SIG-M5 treated with dmso at 0.1 percent for 504 hours (cell line): ENCODE data around the gene ZNF77.
"Not testable (repeated sequence)": the region's sequence is repeated elsewhere in the genome, so short reads cannot be mapped to it uniquely, and the experiment has no call there.

Experiments used
- DNase-seq: peaks from one replicate; lab custom pipeline; 2025; ENCODE audit not compliant: unreplicated experiment; lab: John Stamatoyannopoulos, UW

The ZNF77 gene

DNA sequence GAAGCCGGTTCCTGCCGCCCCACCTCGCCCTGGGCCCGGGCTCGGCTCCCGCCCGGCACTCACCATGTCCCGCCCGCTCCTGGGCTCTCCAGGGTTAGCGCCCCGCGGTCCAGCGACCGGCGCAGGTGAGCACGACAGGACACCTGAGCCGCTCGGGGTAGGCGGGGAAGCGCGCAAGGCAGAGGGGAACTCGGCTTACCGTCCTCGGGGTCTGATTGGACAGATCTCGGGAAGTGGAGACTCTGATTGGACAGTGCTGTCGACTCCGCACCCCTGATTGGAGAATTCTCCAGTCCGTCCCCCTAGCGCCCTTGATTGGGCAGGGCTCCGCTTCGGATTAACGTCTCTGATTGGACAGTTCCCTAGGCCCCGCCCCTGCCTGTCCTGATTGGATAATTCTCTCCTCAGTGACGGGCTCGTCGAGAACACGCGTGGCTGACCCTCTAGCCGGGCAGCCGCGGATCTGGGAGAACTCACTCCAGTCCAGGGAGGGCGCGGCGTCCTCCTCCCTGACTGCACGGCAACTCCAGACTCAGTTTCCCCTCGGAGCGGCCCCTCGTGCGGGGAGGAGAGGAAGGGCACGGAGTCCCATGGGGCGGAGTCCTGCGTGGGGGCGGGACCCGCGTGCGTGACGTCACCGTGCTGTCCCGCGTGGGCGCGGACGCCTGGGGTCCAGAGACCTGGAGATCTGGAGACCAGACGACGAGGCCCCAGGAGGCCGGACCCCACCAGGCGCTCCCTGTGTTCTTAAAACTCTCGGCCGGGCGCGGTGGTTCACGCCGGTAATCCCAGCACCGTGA, at the start of gene ZNF77:
ZNF77 (minus strand) TSS at position 197 of the 800 bp plus-strand sequence; CDS start at position 66, 131 bp downstream.
- peak; percentile 97 for DNase-seq

GRCh38 chr19:2993579-2993978, 48.8 kb upstream of the ZNF77 start:
- DNase-seq = no peak

- no peak for DNase-seq
Observed at GRCh38 chr19:2992958-2993357, 48.2 kb upstream of the ZNF77 start.

DNA sequence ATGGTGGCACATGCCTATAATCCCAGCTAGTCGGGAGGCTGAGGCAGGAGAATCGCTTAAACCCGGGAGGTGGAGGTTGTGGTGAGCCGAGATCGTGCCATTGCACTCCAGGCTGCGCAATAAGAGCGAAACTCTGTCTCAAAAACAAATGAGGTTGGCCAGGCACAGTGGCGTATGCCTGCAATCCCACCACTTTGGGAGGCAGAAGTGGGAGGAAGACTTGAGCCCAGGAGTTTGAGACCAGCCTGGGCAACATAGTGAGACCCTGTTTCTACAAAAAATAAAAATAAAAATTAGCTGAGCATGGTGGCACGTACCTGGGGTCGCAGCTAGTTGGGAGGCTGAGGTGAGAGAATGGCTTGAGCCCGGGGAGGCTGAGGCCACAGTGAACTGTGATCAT, 47.6 kb upstream of the ZNF77 start:
- DNase-seq = not testable (repeated sequence)

DNA sequence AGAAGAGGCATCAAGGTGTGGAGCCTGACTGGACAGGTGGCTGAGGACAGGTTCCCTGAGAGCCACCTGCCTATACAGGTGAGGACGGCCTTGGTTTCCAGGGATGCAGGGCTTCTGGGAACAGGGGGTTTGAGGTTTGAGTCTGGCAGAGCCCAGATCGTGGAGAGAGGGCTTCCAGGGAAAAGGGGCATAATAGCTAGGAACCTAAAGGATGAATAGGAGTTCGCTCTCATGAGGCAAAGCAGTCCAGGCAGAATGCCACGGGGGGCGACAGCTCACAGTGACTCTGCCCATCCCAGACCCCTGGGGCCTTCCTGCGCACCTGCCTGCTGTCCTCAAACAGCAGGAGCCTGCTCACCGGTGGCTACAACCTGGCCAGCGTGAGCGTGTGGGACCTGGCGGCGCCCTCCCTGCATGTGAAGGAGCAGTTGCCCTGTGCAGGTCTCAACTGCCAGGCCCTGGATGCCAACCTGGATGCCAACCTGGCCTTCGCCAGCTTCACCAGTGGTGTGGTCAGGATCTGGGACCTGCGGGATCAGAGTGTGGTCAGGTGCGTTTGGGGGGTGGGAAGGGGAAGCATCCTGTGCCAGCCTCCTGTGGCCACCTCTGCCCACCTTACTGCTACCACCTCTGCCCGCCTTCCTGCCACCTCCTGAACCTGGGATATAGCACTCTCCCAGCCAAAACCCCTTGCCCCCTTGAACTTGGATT, 44.6 kb upstream of the ZNF77 start:
- DNase-seq = no peak

GRCh38 chr19:2988568-2988967, 43.8 kb upstream of the ZNF77 start:
- DNase-seq = no peak

- no peak for DNase-seq
Observed at GRCh38 chr19:2987797-2988196, 43.0 kb upstream of the ZNF77 start.

DNA sequence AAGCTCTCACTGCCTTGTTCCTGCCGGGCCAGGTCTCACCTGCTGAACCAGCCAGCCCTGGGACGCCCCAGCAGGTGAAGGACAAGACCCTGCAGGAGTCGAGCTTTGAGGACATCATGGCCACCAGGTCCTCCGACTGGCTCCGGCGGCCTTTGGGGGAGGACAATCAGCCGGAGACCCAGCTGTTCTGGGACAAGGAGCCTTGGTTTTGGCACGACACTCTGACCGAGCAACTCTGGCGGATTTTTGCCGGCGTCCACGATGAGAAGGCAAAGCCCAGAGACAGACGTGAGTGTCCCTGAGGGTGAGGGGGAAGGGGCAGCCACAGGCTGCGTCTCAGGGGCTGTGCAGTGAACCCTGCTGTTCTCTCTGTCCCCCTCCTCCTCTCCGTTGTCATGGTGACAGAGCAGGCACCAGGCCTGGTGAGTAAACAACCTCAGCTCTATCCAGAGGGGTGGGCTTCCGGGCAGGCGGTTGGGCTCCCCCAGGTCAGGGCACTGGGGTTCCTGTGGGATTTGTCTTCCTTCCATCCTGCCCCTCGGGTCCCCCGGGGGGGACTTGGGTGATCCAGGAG, 42.3 kb upstream of the ZNF77 start:
- DNase-seq = no peak

DNA sequence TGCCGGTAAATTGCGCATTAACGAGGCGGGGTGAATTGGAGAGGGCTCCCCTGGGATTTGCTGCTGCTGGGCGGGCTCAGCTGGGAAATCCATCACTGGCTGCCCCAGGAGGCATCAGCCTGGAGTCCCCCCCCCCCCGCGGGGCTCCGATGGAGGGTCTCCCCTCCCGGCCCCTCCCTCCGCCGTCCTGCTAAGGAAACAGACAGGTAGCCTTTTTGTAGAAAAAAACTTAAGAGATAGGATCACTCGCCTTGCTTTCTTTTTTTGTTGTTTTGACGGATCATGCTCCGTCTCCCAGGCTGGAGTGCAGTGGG, 39.4 kb upstream of the ZNF77 start:
- no peak for DNase-seq

- no peak for DNase-seq
Observed at GRCh38 chr19:2983351-2984214, 38.8 kb upstream of the ZNF77 start.

DNA sequence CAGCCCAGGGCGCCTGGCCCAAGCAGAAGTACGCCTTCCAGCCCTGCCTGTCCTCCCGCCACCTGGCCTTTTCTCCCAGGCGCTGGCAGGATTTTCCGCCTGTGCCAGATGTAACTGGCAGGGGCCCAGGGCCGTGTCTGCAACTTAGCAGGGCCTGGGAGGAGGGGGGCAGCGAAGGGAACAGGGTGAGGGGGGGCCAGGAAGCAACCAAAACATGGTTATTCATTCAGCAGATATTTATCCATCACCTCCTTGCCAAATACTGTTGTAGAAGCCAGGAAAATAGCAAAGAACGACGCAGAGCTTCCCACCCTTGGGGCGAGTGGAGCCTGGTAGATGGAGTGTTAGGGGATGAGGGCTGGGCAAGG, 38.2 kb upstream of the ZNF77 start:
- no peak for DNase-seq

DNA sequence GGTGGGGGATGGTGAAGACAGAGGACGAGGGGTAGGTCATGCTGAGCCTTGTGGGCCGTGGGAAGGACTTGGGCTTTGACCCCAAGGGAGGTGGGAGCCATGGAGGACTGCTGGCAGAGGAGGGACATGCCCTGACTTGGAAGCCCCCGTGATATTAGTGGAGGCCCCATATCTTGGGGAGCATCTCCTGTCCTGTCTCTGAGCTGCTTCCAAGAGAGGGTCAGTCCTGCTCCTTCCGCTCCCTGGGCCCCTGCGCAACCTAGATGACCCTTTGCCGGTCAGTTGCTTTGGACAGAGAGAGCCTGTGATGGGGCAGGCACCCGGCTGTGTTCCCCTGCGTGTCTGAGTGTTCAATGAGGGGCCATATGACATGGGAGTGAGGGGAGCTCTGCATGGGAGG, 37.8 kb upstream of the ZNF77 start:
- DNase-seq = no peak

GRCh38 chr19:2981898-2982297, 37.1 kb upstream of the ZNF77 start:
- no peak for DNase-seq

DNA sequence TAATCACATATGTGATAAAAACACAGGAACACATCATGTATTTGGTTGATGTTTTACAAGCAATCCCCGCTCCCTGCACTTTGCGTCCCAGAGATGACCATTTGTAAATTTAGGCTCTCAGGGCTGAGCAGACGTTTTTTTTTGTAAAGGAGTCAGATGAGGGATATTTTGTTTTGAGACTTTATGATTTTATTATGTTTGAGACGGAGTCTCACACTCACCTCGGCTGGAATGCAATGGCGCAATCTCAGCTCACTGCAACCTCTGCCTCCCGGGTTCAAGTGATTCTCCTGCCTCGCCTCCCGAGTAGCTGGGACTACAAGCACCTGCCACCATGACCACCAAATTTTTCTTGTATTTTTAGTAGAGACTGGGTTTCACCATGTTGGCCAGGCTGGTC, 34.0 kb upstream of the ZNF77 start:
- DNase-seq = no peak

DNA sequence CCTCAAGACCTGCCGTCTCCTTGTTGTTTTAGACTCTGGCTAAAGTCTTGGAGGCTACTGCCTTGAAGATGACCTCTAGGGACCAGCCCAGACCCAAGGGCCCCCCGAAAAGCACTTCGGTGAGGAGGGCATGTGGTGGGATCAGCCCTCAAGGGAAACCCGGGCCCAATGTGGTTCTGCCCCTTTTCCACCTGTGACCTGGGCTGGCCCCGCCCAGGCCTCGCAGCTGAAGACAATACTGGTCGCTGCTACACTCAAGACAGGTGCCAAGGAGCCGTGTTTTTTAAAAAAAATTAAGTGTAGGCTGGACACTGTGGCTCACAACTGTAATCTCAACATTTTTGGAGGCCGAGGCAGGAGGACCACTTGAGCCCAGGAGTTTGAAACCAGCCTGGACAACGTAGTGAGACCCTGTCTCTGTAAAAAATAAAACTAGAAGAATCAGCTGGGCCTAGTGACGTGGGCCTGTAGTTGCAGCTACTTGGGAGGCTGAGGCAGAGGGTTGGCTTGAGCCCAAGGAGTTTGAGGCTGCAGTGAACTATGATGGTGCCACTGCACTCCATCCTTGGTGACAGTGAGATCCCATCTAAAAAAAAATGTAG, 33.5 kb upstream of the ZNF77 start:
- no peak for DNase-seq

DNA sequence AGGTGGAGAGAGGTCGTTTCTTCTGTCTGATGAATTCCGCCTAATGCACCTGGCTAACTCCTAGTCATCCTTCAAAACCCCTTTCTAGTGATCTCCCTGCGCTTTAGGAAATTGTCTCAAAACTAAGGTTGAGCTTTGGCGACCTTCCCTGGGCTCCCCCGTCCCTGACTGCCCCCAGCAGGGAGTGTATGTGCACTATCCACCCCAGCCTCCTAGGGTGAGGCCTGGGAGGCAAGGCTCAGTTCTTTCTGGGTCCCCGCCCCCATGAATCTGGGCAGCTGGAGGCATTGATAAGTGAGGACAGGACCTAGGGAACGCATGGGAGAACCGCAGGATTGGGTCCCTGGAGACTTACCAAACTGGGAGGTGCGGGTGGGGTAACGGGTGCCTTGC, 33.0 kb upstream of the ZNF77 start:
- DNase-seq = no peak

GRCh38 chr19:2977001-2977745, 32.4 kb upstream of the ZNF77 start, which contains the start of gene TLE6:
Gene TLE6 (plus strand): TSS chr19:2977564. CDS start chr19:2978234, 670 bp downstream.
- DNase-seq = peak; percentile 82

GRCh38 chr19:2976609-2977000, 31.8 kb upstream of the ZNF77 start:
- no peak for DNase-seq

- peak; percentile 67 for DNase-seq
Observed at GRCh38 chr19:2974342-2975041, 29.7 kb upstream of the ZNF77 start.

- DNase-seq = no peak
Observed at GRCh38 chr19:2973229-2973628, 28.5 kb upstream of the ZNF77 start.
